Measurements from ENCODE around the gene FHL2.
A peak's percentile ranks its signal among the peaks of the same experiment; 100 is the strongest.

Gene FHL2

GRCh38 chr2:105397953-105398335, 907 bp downstream of the FHL2 start:
- DNase-seq (ENCODE audit: low read depth, low spot score): no peak

GRCh38 chr2:105397025-105397722, 1.7 kb downstream of the FHL2 start:
- peak; percentile 54 for DNase-seq (ENCODE audit: low read depth, low spot score)

DNA sequence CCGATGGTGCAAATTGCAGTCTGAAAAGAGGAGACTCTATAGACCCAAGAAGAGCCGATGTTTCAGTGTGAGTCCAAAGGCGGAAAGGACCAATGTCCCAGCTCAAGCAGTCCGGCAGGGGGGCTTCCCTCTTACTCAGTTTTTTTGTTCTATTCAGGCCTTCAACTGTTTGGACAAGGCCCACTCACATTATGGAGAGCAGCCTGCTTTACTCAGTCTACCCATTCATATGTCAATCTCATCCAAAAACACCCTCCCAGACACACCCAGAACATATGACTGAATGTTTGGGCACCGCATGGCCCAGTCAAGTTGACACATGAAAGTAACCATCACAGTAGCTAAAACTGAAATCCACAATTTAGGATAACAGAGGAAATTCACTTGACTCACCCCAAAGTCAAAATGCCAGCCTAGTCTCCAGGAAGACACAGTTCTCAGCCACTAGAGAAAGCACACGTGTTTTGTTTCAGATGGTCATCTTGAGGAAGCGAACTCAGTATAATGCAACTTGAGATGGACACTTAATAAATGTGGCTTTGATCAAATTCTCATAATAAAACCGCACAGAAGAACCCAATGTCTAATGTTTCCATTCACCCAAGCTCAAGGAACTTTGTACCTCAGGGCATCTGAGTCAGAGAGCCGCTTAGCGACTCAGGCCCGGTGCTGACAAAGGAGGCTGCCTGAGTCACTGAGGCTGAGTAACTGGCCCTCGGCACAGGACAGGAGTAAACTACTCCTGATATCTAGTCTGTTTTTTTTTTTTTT, 2.4 kb downstream of the FHL2 start:
- DNase-seq (ENCODE audit: low read depth, low spot score): peak; percentile 71

- DNase-seq (ENCODE audit: low read depth, low spot score): no peak
These were observed 3.2 kb downstream of the FHL2 start for GRCh38 chr2:105395691-105396090.

- no peak for DNase-seq (ENCODE audit: low read depth, low spot score)
These were observed 3.8 kb downstream of the FHL2 start for GRCh38 chr2:105394951-105395611.

- no peak for DNase-seq (ENCODE audit: low read depth, low spot score)
These were observed 5.3 kb downstream of the FHL2 start for GRCh38 chr2:105393373-105394055.

DNA sequence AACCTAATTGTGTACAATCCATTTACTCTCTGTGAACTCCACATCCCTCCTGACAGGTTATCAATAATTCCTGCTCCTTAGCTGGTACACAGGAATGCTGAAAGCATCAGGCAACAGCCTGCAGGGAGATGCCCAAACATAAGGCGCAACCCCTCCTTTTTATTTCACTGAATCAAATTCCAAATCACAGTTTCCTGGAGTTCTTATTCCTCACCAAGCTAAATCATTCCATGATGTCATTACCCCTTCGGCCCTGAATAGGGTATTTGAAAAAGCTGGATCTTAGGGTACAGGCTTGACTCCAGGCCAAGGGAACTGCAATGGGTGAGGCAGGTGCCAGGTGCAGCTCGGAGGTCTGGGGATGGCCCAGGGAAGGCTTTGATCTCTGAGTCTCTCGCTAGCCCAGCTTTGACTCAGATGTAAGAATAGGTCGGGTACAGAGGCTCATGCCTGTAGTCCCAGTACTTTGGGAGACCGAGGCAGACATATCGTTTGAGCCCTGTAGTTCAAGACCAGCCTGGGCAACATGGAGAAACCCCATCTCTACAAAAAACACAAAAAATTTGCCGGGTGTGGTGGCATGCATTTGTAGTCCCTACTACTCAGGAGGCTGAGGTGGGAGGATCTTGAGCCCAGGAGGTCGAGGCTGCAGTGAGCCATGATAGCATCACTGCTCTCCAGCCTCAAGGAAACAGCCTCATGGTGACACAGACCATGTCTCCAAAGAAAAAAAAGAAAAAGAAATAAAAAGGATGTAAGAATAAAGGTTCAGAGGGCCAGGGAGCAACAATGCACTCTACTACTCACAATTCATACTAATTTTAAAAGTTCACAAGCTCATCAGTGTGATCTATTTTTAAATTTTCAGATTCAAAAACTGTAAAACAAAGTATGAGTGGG, 6.8 kb downstream of the FHL2 start:
- DNase-seq (ENCODE audit: low read depth, low spot score): no peak

- DNase-seq (ENCODE audit: low read depth, low spot score): no peak
These were observed 7.7 kb downstream of the FHL2 start for GRCh38 chr2:105391058-105391627.

DNA sequence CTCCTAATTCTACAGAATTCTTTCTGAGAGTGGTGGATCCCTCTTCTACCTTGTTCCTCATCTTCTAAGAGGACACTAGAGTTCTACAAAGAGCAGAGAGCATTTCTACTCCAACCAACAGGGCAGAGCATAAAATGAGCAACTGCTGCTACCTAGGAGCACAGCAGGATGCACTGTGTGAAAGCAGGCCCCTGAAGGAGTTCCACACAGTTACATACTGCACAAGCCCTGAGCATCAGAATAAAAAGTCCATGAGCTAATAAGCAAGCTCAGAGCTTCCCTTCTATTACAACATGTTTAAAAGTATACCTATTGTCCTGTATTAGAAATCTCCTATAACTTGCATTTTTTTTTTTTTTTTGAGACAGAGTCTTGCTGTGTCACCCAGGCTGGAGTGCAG, 8.4 kb downstream of the FHL2 start:
- no peak for DNase-seq (ENCODE audit: low read depth, low spot score)

GRCh38 chr2:105388971-105389381, 9.9 kb downstream of the FHL2 start:
- no peak for DNase-seq (ENCODE audit: low read depth, low spot score)

- DNase-seq (ENCODE audit: low read depth, low spot score): no peak
These were observed 11.6 kb downstream of the FHL2 start for GRCh38 chr2:105387225-105387624.

DNA sequence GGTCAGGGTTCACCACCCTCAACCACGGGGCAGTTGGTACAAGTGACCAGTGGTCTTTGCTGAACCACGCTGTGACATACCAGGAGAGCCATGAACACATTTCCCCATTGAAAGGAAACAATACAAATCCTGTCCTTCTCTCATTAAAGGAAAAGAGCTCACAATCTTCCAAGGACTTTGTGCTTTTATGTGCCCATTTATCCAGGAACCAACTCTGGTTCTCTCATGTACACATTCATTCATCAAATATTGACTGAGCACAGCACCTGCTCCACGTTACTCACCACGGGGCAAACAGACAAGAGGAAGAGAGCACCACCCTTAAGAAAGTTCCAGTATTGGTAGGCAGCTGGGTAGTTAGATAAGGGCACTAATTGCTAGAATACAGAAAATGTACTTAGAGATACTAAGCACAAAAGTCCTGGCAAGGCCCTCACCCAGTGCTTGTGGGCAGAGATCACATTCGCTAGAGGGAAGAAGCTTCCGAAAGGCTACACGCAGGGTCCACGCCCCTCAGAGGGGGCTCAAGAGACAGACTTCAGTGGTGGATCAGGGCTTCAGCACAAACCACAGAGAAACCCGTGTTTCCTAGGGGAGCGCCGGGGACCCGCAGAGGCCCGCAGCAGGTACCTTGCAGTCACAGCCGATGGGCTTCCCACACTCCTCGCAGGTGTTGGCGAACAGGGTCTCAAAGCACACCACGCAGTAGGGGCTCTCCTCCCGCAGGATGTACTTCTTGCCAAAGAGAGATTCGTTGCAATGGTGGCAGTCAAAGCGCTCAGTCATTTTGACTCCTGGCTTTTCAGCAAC, 12.9 kb downstream of the FHL2 start:
- DNase-seq (ENCODE audit: low read depth, low spot score): no peak

GRCh38 chr2:105384861-105385260, 14.0 kb downstream of the FHL2 start:
- no peak for DNase-seq (ENCODE audit: low read depth, low spot score)

DNA sequence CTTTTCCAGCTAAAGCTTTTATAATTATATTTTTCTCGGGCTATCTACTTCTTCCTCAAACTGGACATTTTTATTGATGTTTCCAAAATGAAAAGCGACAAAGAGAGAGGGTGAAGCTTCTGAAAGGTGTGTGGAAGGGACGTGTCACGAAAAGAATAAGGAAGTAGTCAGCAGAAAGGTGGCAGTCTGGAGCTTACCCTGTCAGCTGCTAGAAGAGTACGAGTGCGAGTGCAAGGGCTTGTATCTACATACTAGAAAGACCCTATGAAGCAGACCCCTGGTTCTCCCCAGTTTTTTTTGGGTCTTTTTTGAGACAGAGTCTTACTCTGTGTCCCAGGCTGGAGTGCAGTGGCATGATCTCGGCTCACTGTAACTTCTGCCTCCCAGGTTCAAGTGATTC, 14.6 kb downstream of the FHL2 start:
- no peak for DNase-seq (ENCODE audit: low read depth, low spot score)

GRCh38 chr2:105383432-105384166, 15.3 kb downstream of the FHL2 start:
- DNase-seq (ENCODE audit: low read depth, low spot score): no peak

DNA sequence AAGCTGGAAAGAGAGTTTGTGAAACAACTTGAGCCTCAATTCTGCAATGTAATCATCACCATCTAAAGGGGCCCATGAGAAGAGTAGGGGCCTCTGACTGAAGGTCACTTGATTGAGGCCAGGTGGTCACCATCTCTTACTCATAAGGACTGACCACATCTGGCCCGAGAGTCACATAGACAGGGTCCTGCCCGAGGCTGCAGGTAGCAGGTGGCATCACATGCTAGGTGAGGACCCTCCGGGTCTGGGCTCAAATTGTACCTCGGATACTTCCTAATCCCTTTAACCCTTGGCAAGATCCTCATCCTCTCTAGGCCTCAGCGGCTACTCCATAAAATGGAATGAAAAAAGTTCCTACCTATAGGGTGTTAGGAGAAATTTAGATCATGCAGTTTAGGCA, 16.7 kb downstream of the FHL2 start:
- no peak for DNase-seq (ENCODE audit: low read depth, low spot score)

- no peak for DNase-seq (ENCODE audit: low read depth, low spot score)
These were observed 17.7 kb downstream of the FHL2 start for GRCh38 chr2:105381101-105381668.

DNA sequence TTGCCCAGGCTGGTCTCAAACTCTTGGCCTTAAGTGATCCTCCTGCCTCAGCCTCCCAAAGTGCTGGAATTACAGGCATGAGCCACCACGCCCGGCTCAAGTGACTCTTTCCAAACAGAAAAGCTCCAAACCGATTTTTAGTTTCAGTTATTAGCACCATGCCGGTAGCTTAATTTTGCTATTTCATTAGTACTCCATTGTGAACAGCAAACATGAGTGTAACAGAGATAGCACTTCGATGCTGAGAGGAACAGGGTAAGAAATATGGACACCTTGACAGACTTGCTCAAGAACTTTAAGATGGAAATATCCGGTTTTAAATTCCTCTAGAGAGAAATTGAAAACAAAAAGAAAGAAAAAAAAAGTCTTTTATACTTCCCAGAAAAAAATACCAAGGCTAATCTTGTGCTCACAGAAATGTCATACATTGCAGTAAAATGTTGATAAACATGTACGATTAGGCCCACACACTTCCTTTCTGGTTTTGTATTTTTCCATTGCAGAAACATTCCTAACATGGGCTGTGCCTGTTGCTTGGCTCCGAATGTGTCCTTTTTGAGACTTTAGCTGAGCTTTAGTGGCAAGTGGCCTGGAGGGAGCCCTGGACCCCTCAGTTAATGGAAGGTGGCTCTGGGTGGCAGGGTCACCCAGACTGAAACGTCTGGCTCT, 18.3 kb downstream of the FHL2 start:
- DNase-seq (ENCODE audit: low read depth, low spot score): no peak

Measured in ELF-1 (cell line).